ENCODE measurements around the gene TPBGL. TPM values are rescaled to one million over a fixed set of nuclear protein-coding genes. Genes with fewer than 3 reads are reported as not detected.

The TPBGL gene
- polyA plus RNA-seq, 1 donor from 2014 or later: 3.0 TPM

Other genes with a start within 250 kb of the TPBGL start
- not detected for gene OR2AT4, start 143.9 kb upstream of the TPBGL start, polyA plus RNA-seq (ENCODE audit: insufficient read depth, low read depth, low replicate concordance)
- 21.9 TPM for gene SLCO2B1, start 89.7 kb upstream of the TPBGL start, polyA plus RNA-seq (ENCODE audit: insufficient read depth, low read depth, low replicate concordance)
- 24.8 TPM for gene ARRB1, start 110.9 kb downstream of the TPBGL start, polyA plus RNA-seq (ENCODE audit: insufficient read depth, low read depth, low replicate concordance)
- 3,030 TPM for gene RPS3, start 158.7 kb downstream of the TPBGL start, polyA plus RNA-seq (ENCODE audit: insufficient read depth, low read depth, low replicate concordance)
- 12.1 TPM for gene KLHL35, start 192.4 kb downstream of the TPBGL start, polyA plus RNA-seq (ENCODE audit: insufficient read depth, low read depth, low replicate concordance)